HCEC 1CT (cell line): ENCODE results near the gene ATP10A.
"Not testable (repeated sequence)": the region's sequence is repeated elsewhere in the genome, so short reads cannot be mapped to it uniquely, and the experiment has no call there.

ENCODE experiments used
- DNase-seq: peaks from one replicate; pipeline ENCODE4 v3.0.0-alpha.2; 2017

The ATP10A gene

GRCh38 chr15:25673972-25674371, 189.2 kb downstream of the ATP10A start:
- DNase-seq = no peak

- DNase-seq = no peak
Measured at GRCh38 chr15:25673351-25673750, 189.8 kb downstream of the ATP10A start.

- DNase-seq = no peak
Measured at GRCh38 chr15:25671132-25671531, 192.0 kb downstream of the ATP10A start.

- no peak for DNase-seq
Measured at GRCh38 chr15:25670621-25671020, 192.5 kb downstream of the ATP10A start.

GRCh38 chr15:25670025-25670554, 193.0 kb downstream of the ATP10A start:
- no peak for DNase-seq

- no peak for DNase-seq
Measured at GRCh38 chr15:25668901-25669300, 194.2 kb downstream of the ATP10A start.

- no peak for DNase-seq
Measured at GRCh38 chr15:25668236-25668795, 194.8 kb downstream of the ATP10A start.

- DNase-seq = no peak
Measured at GRCh38 chr15:25667829-25668228, 195.3 kb downstream of the ATP10A start.

- DNase-seq = no peak
Measured at GRCh38 chr15:25665913-25666312, 197.2 kb downstream of the ATP10A start.

GRCh38 chr15:25664761-25665160, 198.4 kb downstream of the ATP10A start:
- no peak for DNase-seq

- DNase-seq = no peak
Measured at GRCh38 chr15:25663515-25663914, 199.6 kb downstream of the ATP10A start.

GRCh38 chr15:25661898-25662297, 201.2 kb downstream of the ATP10A start:
- no peak for DNase-seq

GRCh38 chr15:25659251-25659650, 203.9 kb downstream of the ATP10A start:
- no peak for DNase-seq

- DNase-seq = no peak
Measured at GRCh38 chr15:25658560-25658959, 204.6 kb downstream of the ATP10A start.

- DNase-seq = no peak
Measured at GRCh38 chr15:25655207-25655948, 207.7 kb downstream of the ATP10A start.

- no peak for DNase-seq
Measured at GRCh38 chr15:25653371-25653770, 209.8 kb downstream of the ATP10A start.

GRCh38 chr15:25652704-25653103, 210.4 kb downstream of the ATP10A start:
- DNase-seq = no peak

GRCh38 chr15:25649390-25649789, 213.7 kb downstream of the ATP10A start:
- no peak for DNase-seq

GRCh38 chr15:25643120-25643519, 220.0 kb downstream of the ATP10A start:
- DNase-seq = no peak

GRCh38 chr15:25641762-25642161, 221.4 kb downstream of the ATP10A start:
- no peak for DNase-seq

GRCh38 chr15:25641361-25641760, 221.8 kb downstream of the ATP10A start:
- no peak for DNase-seq

GRCh38 chr15:25640959-25641358, 222.2 kb downstream of the ATP10A start:
- DNase-seq = not testable (repeated sequence)

GRCh38 chr15:25640381-25640780, 222.7 kb downstream of the ATP10A start:
- no peak for DNase-seq

GRCh38 chr15:25636486-25636885, 226.6 kb downstream of the ATP10A start:
- DNase-seq = not testable (repeated sequence)

- no peak for DNase-seq
Measured at GRCh38 chr15:25635191-25635590, 227.9 kb downstream of the ATP10A start.
